OCI-LY3 (cell line): ENCODE measurements around the gene RBM23.

Experiments
- EZH2phosphoT487 ChIP-seq: fragments of 200-600 bp; shearing (Covaris generic); IDR thresholded peaks from 2 replicates; pipeline ENCODE4 v1.6.1; 2018; ENCODE audit warnings: antibody characterized with exemption, mixed run types, low read depth
- TF ChIP-seq, protein P1 (sequence below): fragments of 200-600, 300-600 bp; sonication (generic); IDR thresholded peaks from 2 replicates; pipeline ENCODE4 v1.5.1; 2014; ENCODE audit warnings: antibody characterized with exemption, low read length, low read depth

DNA sequence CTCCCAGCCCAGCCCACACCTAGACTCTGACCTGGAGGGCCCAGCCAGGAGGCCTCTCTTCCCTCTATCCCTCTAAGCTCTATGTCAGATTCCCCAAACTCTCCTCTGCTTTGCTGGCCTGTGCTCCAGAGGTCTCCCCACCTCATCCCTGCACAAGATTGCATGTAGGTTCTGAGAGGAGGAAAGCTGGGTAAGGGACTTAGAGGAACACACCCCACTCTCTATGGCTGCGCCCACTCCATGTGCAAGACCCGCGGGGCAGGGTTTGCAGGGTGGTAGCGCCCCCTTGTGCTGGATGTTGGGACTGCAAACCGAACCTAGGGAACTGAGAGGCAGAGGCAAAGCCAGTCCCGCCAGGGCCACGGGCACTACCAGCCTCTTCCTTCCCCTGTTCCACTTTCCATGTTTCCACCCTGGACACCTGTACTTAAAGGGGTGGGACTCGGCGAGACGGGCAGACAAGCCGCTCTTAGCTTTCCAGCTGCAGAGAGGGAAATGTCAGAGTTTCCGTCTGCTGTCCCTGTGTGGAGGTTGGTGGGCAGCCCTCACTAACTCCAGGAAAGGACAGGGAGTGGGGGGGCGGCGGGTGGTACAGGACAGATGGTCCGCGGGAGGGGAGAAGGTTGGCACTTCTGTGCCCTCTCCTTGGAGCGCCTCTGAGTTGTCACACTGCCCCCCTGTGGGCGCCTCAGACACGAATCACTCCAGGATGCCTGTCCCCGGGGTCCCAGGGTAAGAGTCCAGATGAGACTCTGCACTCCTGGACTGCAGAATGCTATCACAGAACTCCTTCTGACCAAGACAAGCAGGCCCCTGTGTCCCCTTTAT, 65.8 kb downstream of the RBM23 start:
- TF ChIP-seq, protein P1, sequence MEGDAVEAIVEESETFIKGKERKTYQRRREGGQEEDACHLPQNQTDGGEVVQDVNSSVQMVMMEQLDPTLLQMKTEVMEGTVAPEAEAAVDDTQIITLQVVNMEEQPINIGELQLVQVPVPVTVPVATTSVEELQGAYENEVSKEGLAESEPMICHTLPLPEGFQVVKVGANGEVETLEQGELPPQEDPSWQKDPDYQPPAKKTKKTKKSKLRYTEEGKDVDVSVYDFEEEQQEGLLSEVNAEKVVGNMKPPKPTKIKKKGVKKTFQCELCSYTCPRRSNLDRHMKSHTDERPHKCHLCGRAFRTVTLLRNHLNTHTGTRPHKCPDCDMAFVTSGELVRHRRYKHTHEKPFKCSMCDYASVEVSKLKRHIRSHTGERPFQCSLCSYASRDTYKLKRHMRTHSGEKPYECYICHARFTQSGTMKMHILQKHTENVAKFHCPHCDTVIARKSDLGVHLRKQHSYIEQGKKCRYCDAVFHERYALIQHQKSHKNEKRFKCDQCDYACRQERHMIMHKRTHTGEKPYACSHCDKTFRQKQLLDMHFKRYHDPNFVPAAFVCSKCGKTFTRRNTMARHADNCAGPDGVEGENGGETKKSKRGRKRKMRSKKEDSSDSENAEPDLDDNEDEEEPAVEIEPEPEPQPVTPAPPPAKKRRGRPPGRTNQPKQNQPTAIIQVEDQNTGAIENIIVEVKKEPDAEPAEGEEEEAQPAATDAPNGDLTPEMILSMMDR: peak; percentile 82
- no peak for TF ChIP-seq EZH2phosphoT487
